HG02588 (cell line): Measurements from ENCODE around the gene CD180.
A peak's percentile ranks its signal among the peaks of the same experiment; 100 is the strongest.

Experiments
- ATAC-seq: cut with Tn5 transposase; IDR thresholded peaks from one replicate; pipeline ENCODE4 v1.9.1; 2021; ENCODE audit warnings: mild to moderate bottlenecking, moderate library complexity; ENCODE audit not compliant: unreplicated experiment

Gene CD180

DNA sequence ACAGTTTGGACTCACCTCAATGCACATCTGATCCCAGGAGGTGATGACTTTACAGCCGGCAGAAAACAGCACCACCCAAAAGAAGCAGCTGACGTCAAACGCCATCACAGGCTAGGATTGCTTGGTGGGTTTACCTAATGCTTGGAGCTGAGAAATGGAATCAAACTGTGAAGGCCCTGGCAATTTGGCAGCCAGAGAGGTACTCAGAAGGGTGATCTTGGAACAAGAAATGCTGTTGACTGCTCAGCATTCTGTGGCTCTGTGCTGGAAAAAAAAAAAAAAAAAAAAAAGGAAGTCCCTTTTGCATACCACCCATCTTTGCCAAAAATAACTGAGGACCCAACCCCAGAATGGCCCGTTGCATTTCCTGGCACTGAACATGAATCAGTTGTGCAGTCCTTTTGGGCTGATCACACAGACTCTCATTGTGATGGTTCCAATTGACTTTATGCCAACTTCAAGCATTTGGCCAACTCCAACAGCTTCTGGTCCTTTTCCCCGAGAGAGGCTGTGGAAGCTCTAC is at the start of gene CD180:
Gene CD180 (minus strand): TSS at position 263 of the 523 bp plus-strand sequence. CDS start 158 bp downstream, at position 105.
- peak; percentile 29 for ATAC-seq

DNA sequence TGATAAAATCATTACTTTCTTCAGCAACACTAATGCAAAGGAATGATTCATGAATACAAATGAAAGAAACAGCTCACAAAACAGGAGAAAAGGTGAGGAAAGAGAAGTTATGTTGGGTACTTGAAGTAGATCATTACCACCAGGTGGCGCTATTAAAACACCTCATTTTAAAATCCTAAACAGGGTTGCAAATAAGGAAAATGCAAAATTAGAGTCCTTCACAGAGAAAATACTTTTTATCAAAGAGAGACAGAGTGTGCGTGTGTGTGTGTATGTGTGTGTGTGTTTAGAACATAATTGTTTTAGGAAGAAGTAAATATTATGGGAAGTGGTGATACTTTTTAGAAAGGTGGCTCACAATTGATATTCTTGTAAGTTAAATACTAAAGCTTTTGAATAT is 49.5 kb upstream of the CD180 start:
- no peak for ATAC-seq

- no peak for ATAC-seq
Observed at GRCh38 chr5:67245259-67245846, 48.8 kb upstream of the CD180 start.

- ATAC-seq, result no peak
Observed at GRCh38 chr5:67244345-67244793, 47.8 kb upstream of the CD180 start.

GRCh38 chr5:67243944-67244343 is 47.3 kb upstream of the CD180 start:
- no peak for ATAC-seq

GRCh38 chr5:67243349-67243748 is 46.8 kb upstream of the CD180 start:
- ATAC-seq, result no peak

DNA sequence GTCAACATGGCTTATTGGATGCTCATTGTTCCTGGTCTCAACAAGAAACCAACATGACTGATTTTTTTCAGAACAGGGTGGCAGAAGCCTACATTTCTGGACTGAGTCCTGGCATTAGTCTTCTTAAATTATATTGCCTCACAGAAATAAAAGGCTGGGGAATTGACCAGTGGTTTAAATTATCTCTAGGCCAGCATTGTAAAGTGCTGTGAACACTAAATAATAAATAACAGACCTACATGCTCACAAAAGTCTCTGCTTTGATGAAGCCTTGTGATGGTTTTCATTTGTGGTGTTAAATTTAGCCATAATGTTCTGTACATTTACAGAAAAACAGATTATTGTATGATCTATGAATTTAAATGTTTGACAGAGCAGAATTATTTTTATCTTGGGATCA is 44.7 kb upstream of the CD180 start:
- no peak for ATAC-seq

DNA sequence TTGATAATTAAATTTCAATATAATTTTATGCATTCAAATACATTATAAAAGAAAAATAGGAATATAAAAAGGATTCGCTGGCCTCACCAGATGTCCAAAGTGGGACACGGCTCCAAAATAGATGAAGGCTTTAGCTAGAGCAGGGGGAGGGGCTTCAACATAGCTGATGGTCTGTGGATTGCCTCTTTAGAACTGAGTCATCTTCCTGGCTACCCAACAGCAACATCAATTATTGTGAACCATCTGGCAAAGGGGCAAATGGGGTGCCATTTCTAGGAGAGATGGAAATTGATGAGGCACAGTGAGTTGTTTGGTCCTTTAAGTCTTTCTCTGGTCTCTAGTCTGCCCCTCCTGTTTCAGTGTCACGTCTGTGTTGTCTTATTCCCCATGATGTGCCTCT is 44.2 kb upstream of the CD180 start:
- ATAC-seq, result no peak

- no peak for ATAC-seq
Observed at GRCh38 chr5:67240065-67240464, 43.5 kb upstream of the CD180 start.

DNA sequence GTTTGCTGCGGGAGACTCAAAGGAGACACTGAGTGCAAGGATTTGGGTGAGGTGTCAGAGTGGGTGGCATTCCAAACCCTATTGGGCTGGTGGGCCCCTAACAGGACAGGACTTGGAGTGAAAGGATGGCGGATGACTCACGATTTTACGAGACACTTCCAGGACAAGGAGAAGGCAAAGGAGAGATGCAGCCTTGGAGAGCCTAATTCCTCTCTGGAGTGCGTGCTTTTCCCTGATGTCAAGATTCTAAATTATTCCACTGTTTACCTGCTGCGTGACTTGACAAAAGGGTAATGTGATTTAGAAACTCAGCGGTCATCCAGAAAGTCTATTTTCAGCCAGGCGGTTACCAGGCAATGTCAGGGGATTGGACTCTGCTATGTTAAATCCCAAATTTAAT is 41.6 kb upstream of the CD180 start:
- no peak for ATAC-seq

- no peak for ATAC-seq
Observed at GRCh38 chr5:67235399-67236110, 39.0 kb upstream of the CD180 start.

DNA sequence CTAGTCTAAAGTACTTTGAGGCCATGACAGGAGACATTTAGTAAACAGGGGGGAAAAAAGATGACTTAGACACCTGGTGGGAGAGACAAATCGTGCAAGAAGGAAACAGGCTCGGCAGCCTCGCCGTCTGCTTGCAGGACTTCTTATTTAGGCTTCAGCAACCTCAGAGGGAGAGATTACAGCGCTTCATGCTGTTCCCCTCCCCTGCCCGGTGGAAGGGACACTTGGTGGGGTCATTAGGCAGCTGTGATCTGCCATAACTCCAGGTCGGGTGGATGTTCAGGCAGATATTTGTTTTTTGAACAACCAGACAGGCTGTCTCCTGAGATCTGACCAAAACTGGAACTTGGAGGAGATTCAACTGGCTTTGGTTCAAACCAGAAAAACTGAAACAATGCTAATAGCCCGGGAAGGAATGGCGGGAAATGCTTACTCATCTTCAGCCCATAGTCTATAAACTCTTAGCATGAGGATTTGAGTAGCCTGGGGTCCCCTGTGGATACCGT is 38.1 kb upstream of the CD180 start:
- ATAC-seq, result no peak

GRCh38 chr5:67233075-67233474 is 36.5 kb upstream of the CD180 start:
- ATAC-seq, result no peak

- ATAC-seq, result no peak
Observed at GRCh38 chr5:67223211-67223610, 26.6 kb upstream of the CD180 start.

DNA sequence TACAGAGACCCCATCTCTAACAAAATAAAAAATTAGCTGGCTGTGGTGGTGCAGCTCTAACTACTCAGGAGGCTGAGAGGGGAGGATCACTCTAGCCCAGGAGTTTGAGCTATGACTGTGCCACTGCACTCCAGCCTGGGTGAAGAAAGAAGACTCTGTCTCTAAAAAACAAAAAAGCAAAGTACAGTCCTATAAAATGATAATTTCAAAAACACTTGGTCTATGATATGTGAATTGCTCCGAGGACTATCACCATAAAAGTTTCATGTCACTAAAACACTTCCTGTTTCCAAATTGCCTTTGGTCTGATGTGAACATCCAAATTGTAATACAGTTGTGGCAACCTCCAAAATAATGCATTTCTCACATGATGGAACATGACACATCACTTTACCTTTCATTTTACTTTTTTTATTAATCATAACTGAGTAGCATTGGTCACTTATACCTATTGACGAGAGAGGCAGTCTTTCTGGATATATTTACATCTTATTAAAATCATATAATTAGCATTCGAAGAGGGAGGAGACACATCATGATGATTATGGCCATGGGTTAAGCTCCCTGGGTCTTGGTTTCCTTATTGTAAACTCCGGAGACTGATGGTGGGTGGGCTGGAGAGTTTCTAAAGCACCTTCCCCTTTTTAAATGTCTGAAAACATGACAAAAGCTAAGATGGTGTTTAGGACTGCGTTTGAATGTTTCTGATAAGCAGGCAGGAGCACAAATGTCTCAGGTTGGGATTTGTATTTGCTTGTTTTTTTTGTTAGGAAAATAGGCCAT is 25.8 kb upstream of the CD180 start:
- peak; percentile 24 for ATAC-seq

- peak; percentile 93 for ATAC-seq
Observed at GRCh38 chr5:67221487-67222242, 25.1 kb upstream of the CD180 start.

DNA sequence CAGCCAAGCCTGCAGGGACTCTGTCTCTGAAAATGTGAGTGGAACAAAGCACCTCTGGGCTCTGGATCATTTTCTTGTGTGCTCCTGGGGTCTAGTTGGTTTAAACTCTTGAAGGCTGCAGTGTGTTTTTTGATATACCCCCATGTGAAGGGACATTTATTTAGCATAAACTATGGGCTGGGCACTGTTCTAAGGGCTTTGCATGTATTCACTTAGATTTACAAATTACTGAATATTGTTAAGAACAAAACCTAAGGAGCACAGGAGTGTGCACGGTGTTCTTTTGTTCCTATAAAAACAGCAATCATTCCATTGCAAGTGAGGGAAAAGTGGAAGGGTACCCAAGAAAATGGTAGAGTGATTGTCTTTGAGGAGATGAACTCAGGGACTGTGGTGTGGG is 20.0 kb upstream of the CD180 start:
- ATAC-seq, result no peak

DNA sequence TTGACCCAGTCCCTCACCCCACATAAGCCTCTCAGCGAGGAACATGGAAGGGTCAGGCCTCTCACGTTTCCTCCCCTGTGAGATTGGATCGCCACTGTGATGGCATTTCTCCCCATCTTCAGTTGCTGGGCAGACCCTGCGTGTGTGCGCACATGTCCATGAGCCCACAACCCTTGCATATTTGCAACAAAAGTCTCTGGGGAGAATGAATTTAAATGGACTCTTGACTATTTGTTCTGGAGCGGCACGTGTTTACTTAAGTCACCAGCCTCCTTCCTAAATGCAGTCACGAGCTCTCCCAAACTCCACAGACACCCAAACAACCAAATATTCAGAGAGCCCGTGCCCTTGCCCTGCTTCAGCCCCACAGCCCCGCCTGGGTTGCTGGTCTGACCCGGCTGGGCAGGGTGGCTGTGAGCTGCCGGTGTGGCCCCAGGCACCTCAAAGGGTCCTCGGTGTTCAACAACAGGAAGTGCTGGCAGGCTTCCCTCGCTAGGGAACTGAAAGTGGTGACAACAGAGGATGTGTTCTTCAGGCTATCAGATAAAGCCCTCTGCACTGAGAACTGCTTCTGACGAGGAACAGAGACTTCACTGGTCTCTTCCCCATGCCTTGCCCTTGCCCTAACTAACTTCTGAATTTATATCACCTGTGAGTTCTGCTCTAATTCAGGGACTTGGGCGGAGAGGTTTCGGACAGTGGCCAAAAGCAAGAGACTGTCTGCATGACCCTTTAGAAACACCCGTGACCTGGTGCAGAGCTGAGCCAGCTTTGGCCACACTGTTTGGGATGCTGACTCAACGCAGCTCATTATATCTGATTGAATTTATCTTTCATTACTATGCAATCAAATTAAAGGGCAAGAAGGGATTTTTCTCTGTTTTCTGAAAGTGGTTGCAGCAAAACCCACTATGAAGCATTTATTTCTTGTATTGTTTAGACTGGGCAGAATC is 19.2 kb upstream of the CD180 start:
- peak; percentile 99 for ATAC-seq

DNA sequence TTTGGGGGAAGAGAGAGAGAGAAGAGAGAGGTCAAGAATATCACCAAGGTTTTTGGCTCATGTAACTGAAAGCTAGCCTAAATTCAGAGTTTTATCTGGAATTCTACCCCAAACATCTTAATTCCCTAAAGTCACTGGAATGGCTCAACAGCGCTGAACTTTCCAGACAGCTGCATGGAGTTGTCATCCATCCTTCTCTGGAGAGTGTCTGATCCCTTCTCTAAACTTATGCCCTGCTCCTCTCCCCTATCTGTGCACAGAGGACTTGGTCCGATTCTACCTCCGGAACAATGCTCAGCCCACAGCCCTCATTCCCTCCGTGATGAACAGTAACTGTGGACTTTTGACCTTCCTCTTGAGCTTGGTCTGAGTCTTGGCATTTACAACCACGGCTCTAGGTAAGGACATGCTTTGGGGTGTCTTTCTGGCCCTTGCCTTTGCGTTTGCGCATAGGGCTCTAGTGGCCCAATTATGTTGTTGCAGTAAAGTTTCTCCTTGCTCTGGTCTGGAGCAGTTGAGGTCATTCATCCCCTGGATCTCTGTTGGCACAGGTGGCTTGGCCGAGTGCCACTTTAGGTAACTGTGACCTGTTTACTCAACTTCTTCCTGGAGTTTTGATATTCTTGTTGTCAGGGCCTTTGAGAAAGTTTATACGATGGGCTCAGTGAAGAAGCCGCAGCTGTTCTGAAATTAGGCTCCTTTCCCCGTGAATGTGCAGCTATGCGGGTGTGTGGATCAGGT is 18.3 kb upstream of the CD180 start:
- no peak for ATAC-seq
